Uterus (tissue), 2 donors: ENCODE data around the gene ITPR2.

Source experiments
- POLR2A ChIP-seq, 2 donors: fragments of 450-650 bp; IDR thresholded peaks; one replicate each; pipeline ENCODE4 v1.6.1; 2016; ENCODE audit warnings: antibody characterized with exemption in 2 of 2, mild to moderate bottlenecking in 1 of 2, moderate library complexity in 1 of 2
- TF ChIP-seq, protein P1 (sequence below), 4 experiments: fragments of 200-600 bp in 2 of 4; fragments of 450-650 bp in 2 of 4; sonication (generic) in 2 of 4; IDR thresholded peaks; one replicate each; pipeline ENCODE4 v1.5.1; 2016 to 2019; ENCODE audit warnings: antibody characterized with exemption in 4 of 4, mild to moderate bottlenecking in 2 of 4, moderate library complexity in 1 of 4

DNA sequence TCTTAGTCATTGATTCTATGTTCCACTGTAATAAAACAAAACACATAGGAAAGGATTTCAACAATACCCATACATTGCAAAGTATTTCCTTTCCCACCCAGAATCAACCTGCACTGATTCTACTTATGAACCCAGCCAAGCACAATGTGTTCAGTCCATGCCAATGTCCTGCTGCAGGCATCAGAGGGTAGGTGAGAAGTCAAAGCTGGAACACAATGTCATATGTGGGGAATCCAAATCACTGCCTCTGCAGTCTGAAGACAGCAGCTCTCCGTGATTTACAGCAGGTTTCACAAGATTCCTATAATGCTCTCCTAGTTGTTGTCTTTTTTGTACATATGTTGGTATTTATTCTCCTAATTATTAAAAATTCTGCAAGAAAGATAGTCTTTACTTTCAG, 25.7 kb downstream of the ITPR2 start:
- TF ChIP-seq POLR2A (IDR thresholded peaks at IDR 0.05): no peak
- TF ChIP-seq, protein P1, sequence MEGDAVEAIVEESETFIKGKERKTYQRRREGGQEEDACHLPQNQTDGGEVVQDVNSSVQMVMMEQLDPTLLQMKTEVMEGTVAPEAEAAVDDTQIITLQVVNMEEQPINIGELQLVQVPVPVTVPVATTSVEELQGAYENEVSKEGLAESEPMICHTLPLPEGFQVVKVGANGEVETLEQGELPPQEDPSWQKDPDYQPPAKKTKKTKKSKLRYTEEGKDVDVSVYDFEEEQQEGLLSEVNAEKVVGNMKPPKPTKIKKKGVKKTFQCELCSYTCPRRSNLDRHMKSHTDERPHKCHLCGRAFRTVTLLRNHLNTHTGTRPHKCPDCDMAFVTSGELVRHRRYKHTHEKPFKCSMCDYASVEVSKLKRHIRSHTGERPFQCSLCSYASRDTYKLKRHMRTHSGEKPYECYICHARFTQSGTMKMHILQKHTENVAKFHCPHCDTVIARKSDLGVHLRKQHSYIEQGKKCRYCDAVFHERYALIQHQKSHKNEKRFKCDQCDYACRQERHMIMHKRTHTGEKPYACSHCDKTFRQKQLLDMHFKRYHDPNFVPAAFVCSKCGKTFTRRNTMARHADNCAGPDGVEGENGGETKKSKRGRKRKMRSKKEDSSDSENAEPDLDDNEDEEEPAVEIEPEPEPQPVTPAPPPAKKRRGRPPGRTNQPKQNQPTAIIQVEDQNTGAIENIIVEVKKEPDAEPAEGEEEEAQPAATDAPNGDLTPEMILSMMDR (IDR thresholded peaks at IDR 0.05): no peak
